IMR-90 (cell line): ENCODE results near the gene PSMA6. TPM values are rescaled to one million over a fixed set of nuclear protein-coding genes. Genes with fewer than 3 reads are reported as not detected.

Experiments
- ATAC-seq: fragments of 200-7000 bp; cut with Tn5 transposase; 2 replicates; pipeline ENCODE4 v1.9.1; 2020; ENCODE audit warnings: low read depth, mild to moderate bottlenecking, moderate library complexity
- BruUV-seq: library from RNA; stranded (reverse); fragments of 400-500 nt; replicated peaks from 2 replicates; lab custom pipeline; 2021; lab: Mats Ljungman, UMichigan
- CTCF ChIA-PET: fragments of 300-600 bp; formaldehyde crosslinking; extraction: SDS; loops from one replicate; lab custom pipeline; 2021; ENCODE audit warnings: antibody characterized with exemption; lab: Yijun Ruan, JAX
- POLR2A ChIA-PET: fragments of 300-600 bp; sonication (Branson Sonifier 250); formaldehyde crosslinking; loops from one replicate; lab custom pipeline; 2022; ENCODE audit warnings: antibody characterized with exemption; ENCODE audit not compliant: unreplicated experiment; lab: Charles Lee
- DNase-seq: peaks from one replicate; pipeline ENCODE4 v3.0.0; 2013
- H2AFZ ChIP-seq: replicated peaks from 2 replicates; pipeline ENCODE3; 2013; ENCODE audit warnings: low read length, mild to moderate bottlenecking; ENCODE audit not compliant: poor library complexity
- H2AK5ac ChIP-seq: 2 replicates; pipeline ENCODE4 v1.6.1; 2013; ENCODE audit warnings: low read depth, low read length, inconsistent platforms
- H2AK9ac ChIP-seq: replicated peaks from 2 replicates; pipeline ENCODE3; 2013; ENCODE audit warnings: mild to moderate bottlenecking, low read depth, low read length, moderate library complexity; ENCODE audit not compliant: poor library complexity
- H2BK120ac ChIP-seq: 2 replicates; pipeline ENCODE4 v1.6.1; 2013; ENCODE audit warnings: low read depth, low read length, inconsistent platforms
- H2BK15ac ChIP-seq: 3 replicates; pipeline ENCODE4 v1.6.1; 2013; ENCODE audit warnings: low read depth, low read length, inconsistent platforms
- H2BK20ac ChIP-seq: 2 replicates; pipeline ENCODE4 v1.6.1; 2013; ENCODE audit warnings: low read depth, mild to moderate bottlenecking, inconsistent platforms, low read length, moderate library complexity
- H2BK5ac ChIP-seq: 2 replicates; pipeline ENCODE4 v1.6.1; 2013; ENCODE audit warnings: mild to moderate bottlenecking, low read depth, low read length, inconsistent platforms; ENCODE audit not compliant: poor library complexity, severe bottlenecking
- H3K14ac ChIP-seq: replicated peaks from 2 replicates; pipeline ENCODE4 v1.6.1; 2013; ENCODE audit warnings: low read depth, low read length, inconsistent platforms
- H3K18ac ChIP-seq: 2 replicates; pipeline ENCODE4 v1.6.1; 2013; ENCODE audit warnings: low read depth, low read length, control low read depth
- H3K23ac ChIP-seq: 2 replicates; pipeline ENCODE4 v1.6.1; 2013; ENCODE audit warnings: low read depth, low read length, inconsistent platforms
- H3K27ac ChIP-seq: 2 replicates; pipeline ENCODE4 v1.5.1; 2013; ENCODE audit warnings: mild to moderate bottlenecking, control low read depth, low read length; ENCODE audit not compliant: insufficient read depth
- H3K27me3 ChIP-seq: 2 replicates; pipeline ENCODE4 v1.6.1; 2013; ENCODE audit warnings: low read length; ENCODE audit not compliant: control insufficient read depth, insufficient read depth
- H3K36me3 ChIP-seq: 2 replicates; pipeline ENCODE4 v1.6.1; 2013; ENCODE audit warnings: low read length, mixed read lengths; ENCODE audit not compliant: control insufficient read depth, insufficient read depth
- H3K4ac ChIP-seq: 2 replicates; pipeline ENCODE4 v1.6.1; 2013; ENCODE audit warnings: low read depth, low read length, inconsistent platforms
- H3K4me1 ChIP-seq: 2 replicates; pipeline ENCODE4 v1.6.1; 2013; ENCODE audit warnings: low read length, mixed read lengths; ENCODE audit not compliant: control insufficient read depth, insufficient read depth
- H3K4me2 ChIP-seq: 2 replicates; pipeline ENCODE4 v1.6.1; 2013; ENCODE audit warnings: low read depth, mild to moderate bottlenecking, control low read depth, low read length, moderate library complexity
- H3K4me3 ChIP-seq: 2 replicates; pipeline ENCODE4 v1.5.1; 2013; ENCODE audit warnings: low read depth, mild to moderate bottlenecking, control low read depth, low read length, moderate library complexity; ENCODE audit not compliant: insufficient read depth
- H3K56ac ChIP-seq: 2 replicates; pipeline ENCODE4 v1.6.1; 2013; ENCODE audit warnings: low read length, inconsistent platforms; ENCODE audit not compliant: insufficient read depth; ENCODE audit errors: extremely low read depth
- H3K79me1 ChIP-seq, 2 experiments: 2 replicates each; pipeline ENCODE4 v1.6.1; 2013; ENCODE audit warnings: low read length in 2 of 2, inconsistent platforms in 1 of 2, low read depth in 1 of 2
- H3K9ac ChIP-seq: 2 replicates; pipeline ENCODE4 v1.6.1; 2013; ENCODE audit warnings: low read depth, low read length, control low read depth
- H3K9me1 ChIP-seq: 2 replicates; pipeline ENCODE4 v1.6.1; 2013; ENCODE audit warnings: low read length, inconsistent platforms; ENCODE audit not compliant: insufficient read depth
- H3K9me3 ChIP-seq: 2 replicates; pipeline ENCODE4 v1.6.1; 2013; ENCODE audit warnings: low read length; ENCODE audit not compliant: control insufficient read depth, insufficient read depth
- H4K20me1 ChIP-seq: 2 replicates; pipeline ENCODE4 v1.6.1; 2013; ENCODE audit warnings: low read length, inconsistent platforms; ENCODE audit not compliant: insufficient read depth
- H4K5ac ChIP-seq: 2 replicates; pipeline ENCODE4 v1.6.1; 2013; ENCODE audit warnings: mild to moderate bottlenecking, low read depth, low read length, control low read depth
- H4K8ac ChIP-seq, 2 experiments: 2 replicates each; pipeline ENCODE4 v1.6.1; 2013; ENCODE audit warnings: low read depth in 2 of 2, low read length in 2 of 2, control low read depth in 1 of 2, inconsistent platforms in 1 of 2
- H4K91ac ChIP-seq: 2 replicates; pipeline ENCODE4 v1.6.1; 2013; ENCODE audit warnings: low read depth, low read length, inconsistent platforms; ENCODE audit not compliant: insufficient read depth
- BHLHE40 ChIP-seq: fragments of 150-350 bp; IDR thresholded peaks from 2 replicates; pipeline ENCODE4 v1.6.1; 2016; ENCODE audit warnings: mild to moderate bottlenecking, low read depth, low read length
- CEBPB ChIP-seq: IDR thresholded peaks from 2 replicates; pipeline ENCODE4 v1.6.1; 2012; ENCODE audit warnings: low read depth, low read length, improper control_type of control experiment
- CHD1 ChIP-seq: IDR thresholded peaks from 2 replicates; pipeline ENCODE4 v1.6.1; 2012; ENCODE audit warnings: low read depth, low read length, improper control_type of control experiment
- CTCF ChIP-seq: conservative IDR thresholded peaks from 2 replicates; pipeline ENCODE4 v1.5.1; 2012; ENCODE audit warnings: mild to moderate bottlenecking, low read depth, low read length, improper control_type of control experiment
- ELK1 ChIP-seq: fragments of 150-350 bp; IDR thresholded peaks from 2 replicates; pipeline ENCODE4 v1.6.1; 2016; ENCODE audit warnings: low read depth, mild to moderate bottlenecking, low read length, moderate library complexity, borderline replicate concordance
- FOS ChIP-seq: fragments of 150-350 bp; IDR thresholded peaks from 2 replicates; pipeline ENCODE4 v1.6.1; 2016; ENCODE audit warnings: low read depth, low read length
- MAFK ChIP-seq: IDR thresholded peaks from 2 replicates; pipeline ENCODE4 v1.6.1; 2012; ENCODE audit warnings: low read depth, low read length, improper control_type of control experiment
- MAZ ChIP-seq: IDR thresholded peaks from 2 replicates; pipeline ENCODE4 v1.6.1; 2012; ENCODE audit warnings: low read depth, mild to moderate bottlenecking, low read length, improper control_type of control experiment, moderate library complexity, borderline replicate concordance
- MXI1 ChIP-seq: IDR thresholded peaks from 2 replicates; pipeline ENCODE4 v1.6.1; 2012; ENCODE audit warnings: low read depth, mild to moderate bottlenecking, low read length, moderate library complexity, borderline replicate concordance
- NFE2L2 ChIP-seq: fragments of 150-350 bp; IDR thresholded peaks from 2 replicates; pipeline ENCODE4 v1.6.1; 2016; ENCODE audit warnings: low read depth, mild to moderate bottlenecking, low read length
- POLR2A ChIP-seq: IDR thresholded peaks from 2 replicates; pipeline ENCODE4 v1.6.1; 2012; ENCODE audit warnings: mild to moderate bottlenecking, low read depth, low read length
- RAD21 ChIP-seq: IDR thresholded peaks from 2 replicates; pipeline ENCODE4 v1.6.1; 2012; ENCODE audit warnings: low read length, improper control_type of control experiment
- RCOR1 ChIP-seq: IDR thresholded peaks from 2 replicates; pipeline ENCODE4 v1.6.1; 2012; ENCODE audit warnings: mild to moderate bottlenecking, low read length, improper control_type of control experiment; ENCODE audit not compliant: insufficient replicate concordance
- RFX5 ChIP-seq: IDR thresholded peaks from 2 replicates; pipeline ENCODE4 v1.8.0; 2012; ENCODE audit warnings: low read depth, mild to moderate bottlenecking, low read length, moderate library complexity
- SMC3 ChIP-seq: fragments of 150-350 bp; IDR thresholded peaks from 2 replicates; pipeline ENCODE4 v1.6.1; 2016; ENCODE audit warnings: low read depth, mild to moderate bottlenecking, antibody characterized with exemption, low read length, moderate library complexity
- USF2 ChIP-seq: fragments of 150-350 bp; IDR thresholded peaks from 2 replicates; pipeline ENCODE4 v1.6.1; 2017; ENCODE audit warnings: mild to moderate bottlenecking, antibody characterized with exemption, low read length, low read depth
- WGBS, 2 experiments: methylation state at CpG; one replicate each; pipeline versions ENCODE4 v1.1.5 to v1.1.7; 2013; ENCODE audit warnings: missing lambda C conversion rate in 2 of 2; ENCODE audit not compliant: insufficient read length in 1 of 2; ENCODE audit errors: extremely low coverage in 2 of 2; 5-methylcytosine and 5-hydroxymethylcytosine counted together
- dilution Hi-C: fragments of 300-500 bp; cut with HindIII; formaldehyde crosslinking; loops from one replicate; pipeline ENCODE4 v1.14.3; 2018; ENCODE audit warnings: low sequenced_read_pairs; ENCODE audit not compliant: unreplicated experiment
- in situ Hi-C: fragments of 300-500 bp; cut with MboI; formaldehyde crosslinking; loops from 3 replicates; pipeline ENCODE4 v1.14.3; 2019; ENCODE audit warnings: low sequenced_read_pairs, inconsistent platforms, mixed read lengths
- intact Hi-C: fragments of 100-400 bp; cut with micrococcal nuclease; formaldehyde crosslinking; loops from 2 replicates; pipeline ENCODE4 v1.10.0; 2022
- polyA plus RNA-seq, 3 experiments: library from polyadenylated mRNA; depleted of rRNA; stranded (reverse); fragments of >200 nt; gene quantifications; 2 replicates each; pipeline ENCODE4 v1.2.3, GENCODE V29; 2012; ENCODE audit warnings: low replicate concordance in 1 of 3
- total RNA-seq: library from RNA; depleted of rRNA; stranded (reverse); fragments of >200 nt; gene quantifications from 2 replicates; pipeline ENCODE4 v1.2.3, GENCODE V29; 2012

The PSMA6 gene
- total and polyA plus RNA-seq, 2 of the 4 experiments (the other 2 are of a cell fraction), result 184 to 530 TPM

- no peak overlapping the region for H3K9ac ChIP-seq
- ATAC-seq, result no peak
- H3K4me3 ChIP-seq, result no peak overlapping the region
- no peak overlapping the region for H4K91ac ChIP-seq
- no peak overlapping the region for H2BK15ac ChIP-seq
- no peak overlapping the region for H2BK20ac ChIP-seq
- CTCF ChIA-PET, result no interaction called here
- TF ChIP-seq RFX5, result no peak
- no peak for TF ChIP-seq CEBPB
- TF ChIP-seq CHD1, result no peak
- TF ChIP-seq MAZ, result no peak
- TF ChIP-seq USF2, result no peak
- TF ChIP-seq NFE2L2, result no peak
- TF ChIP-seq FOS, result no peak
- no peak for TF ChIP-seq MXI1
- no peak for TF ChIP-seq CTCF
- no peak for TF ChIP-seq RAD21
- TF ChIP-seq SMC3, result no peak
- no peak for TF ChIP-seq MAFK
- no peak for TF ChIP-seq RCOR1
- TF ChIP-seq BHLHE40, result no peak
- no peak for TF ChIP-seq ELK1
- TF ChIP-seq POLR2A, result no peak
- BruUV-seq, result no TSS peak
- no peaks in the 10 kb centered on the region for H3K27me3 ChIP-seq
- H3K79me1 ChIP-seq, result no peaks in the 10 kb centered on the region
- no peak overlapping the region for H4K8ac ChIP-seq
- H3K4me1 ChIP-seq, result no peaks in the 10 kb centered on the region
- no peak overlapping the region for H3K56ac ChIP-seq
- no peak overlapping the region for H2BK5ac ChIP-seq
- DNase-seq, result no peak
- intact Hi-C loops (no loop called here), in situ Hi-C loops (no loop called here), dilution Hi-C loops (no loop called here)
- no peak overlapping the region for H3K18ac ChIP-seq
- H3K27ac ChIP-seq, result no peak overlapping the region
- H3K4ac ChIP-seq, result no peak overlapping the region
- POLR2A ChIA-PET, result no interaction called here
- no peak overlapping the region for H3K4me2 ChIP-seq
- H2BK120ac ChIP-seq, result no peak overlapping the region
- no peak overlapping the region for H3K23ac ChIP-seq
- H4K20me1 ChIP-seq, result no peaks in the 10 kb centered on the region
- no peak overlapping the region for H2AK5ac ChIP-seq
- no peak overlapping the region for H3K14ac ChIP-seq
- no CpG with 5 or more reads among the region's 2 CpGs for WGBS, 2 experiments
- H3K9me3 ChIP-seq, result no peaks in the 10 kb centered on the region
- H4K5ac ChIP-seq, result no peak overlapping the region
- no peak overlapping the region for H2AK9ac ChIP-seq
- H3K36me3 ChIP-seq, result peaks cover 4% of the 10 kb centered on the region; the same call in 1 of the 2 replicates
- H2AFZ ChIP-seq, result no peak overlapping the region
- peaks cover 9% of the 10 kb centered on the region; the same call in 1 of the 2 replicates for H3K9me1 ChIP-seq
These were observed 7.7 kb upstream of the PSMA6 start for GRCh38 chr14:35284506-35284905.
